ENCODE data around the gene IQSEC3. TPM values are rescaled to one million over a fixed set of nuclear protein-coding genes. Genes with fewer than 3 reads are reported as not detected.

The IQSEC3 gene
- total RNA-seq, 1 experiment from 2014 or later = 0.55 TPM

DNA sequence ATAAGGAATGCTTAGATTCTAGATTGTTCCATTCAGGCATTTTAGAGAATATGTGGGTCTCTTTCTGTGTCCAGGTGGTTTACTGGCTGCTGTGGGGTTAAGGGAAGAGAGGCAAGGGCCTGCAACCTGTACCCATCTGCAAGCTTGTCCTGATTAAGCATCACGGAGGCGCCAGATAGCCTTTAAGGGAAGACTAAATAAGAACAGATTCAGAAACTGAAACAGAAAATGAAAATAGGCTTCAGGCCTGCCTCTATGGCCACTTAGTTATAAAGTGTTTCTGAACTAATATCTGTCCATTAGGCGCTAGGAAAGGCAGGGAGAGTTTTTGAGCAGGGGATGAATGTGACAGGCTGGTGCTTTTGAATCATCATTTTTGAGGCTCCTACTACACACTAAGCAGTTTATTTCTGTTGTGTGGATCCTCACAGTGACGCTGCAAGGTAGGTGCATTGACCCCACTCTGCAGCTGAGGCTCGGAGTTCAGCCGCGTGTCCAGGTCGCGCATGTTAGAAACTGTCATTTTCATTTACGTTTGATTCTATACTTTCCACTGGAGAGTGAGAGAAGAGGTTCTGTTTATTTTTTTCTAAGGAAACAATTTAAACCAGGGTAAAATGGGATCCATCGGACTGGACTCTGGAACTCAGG lies 100.0 kb downstream of the IQSEC3 start:
- Histone ChIP-seq H4K8ac (replicated peaks; ENCODE audit: insufficient read length, low read depth, low read length) (no peak overlapping the region), H2AFZ (ENCODE audit: low read length) (no peak overlapping the region), H3K79me2 (ENCODE audit: insufficient read depth, low read length) (no peaks in the 10 kb centered on the region), H3K9me3 (ENCODE audit: control insufficient read depth, low read depth, low read length) (no peaks in the 10 kb centered on the region), H3K4me2 (ENCODE audit: insufficient read depth, insufficient read length, low read length) (no peak overlapping the region), H3K79me1 (ENCODE audit: insufficient read depth, low read depth, low read length, poor library complexity, severe bottlenecking) (no peaks in the 10 kb centered on the region), H3T11ph (ENCODE audit: low read length) (no peak overlapping the region), H3K23me2 (ENCODE audit: insufficient read length, low read depth, low read length, poor library complexity, severe bottlenecking) (no peaks in the 10 kb centered on the region), H4K20me1 (ENCODE audit: control insufficient read depth, insufficient read depth, insufficient read length) (no peaks in the 10 kb centered on the region), H3K4ac (ENCODE audit: low read depth, low read length) (no peak overlapping the region), H2BK120ac (ENCODE audit: low read depth, low read length, poor library complexity, severe bottlenecking) (no peak overlapping the region), H3K9ac (ENCODE audit: extremely low read depth, insufficient read length, low read length) (no peak overlapping the region), H3K23ac (ENCODE audit: insufficient read length, low read depth, low read length) (no peak overlapping the region), H3K56ac (ENCODE audit: insufficient read length, low read depth, low read length) (no peak overlapping the region), H2BK5ac (ENCODE audit: insufficient read length, low read length) (no peak overlapping the region), H2BK12ac (ENCODE audit: insufficient read length, low read depth, low read length) (no peak overlapping the region), H2AK5ac (ENCODE audit: insufficient read length, low read length) (no peak overlapping the region), H3K18ac (ENCODE audit: insufficient read length, low read depth, low read length) (no peak overlapping the region), H4K91ac (ENCODE audit: insufficient read length, low read depth, low read length) (no peak overlapping the region), H4K5ac (ENCODE audit: insufficient read length, low read depth, low read length) (no peak overlapping the region), H2BK15ac (ENCODE audit: low read depth, low read length) (no peak overlapping the region), H3K14ac (ENCODE audit: insufficient read depth, low read length) (no peak overlapping the region), H3K27ac (ENCODE audit: insufficient read length, low read depth, low read length) (no peak overlapping the region), H2BK20ac (ENCODE audit: low read depth, low read length, poor library complexity, severe bottlenecking) (no peak overlapping the region), H3K4me1 (ENCODE audit: insufficient read depth, low read length) (peaks cover 6% of the 10 kb centered on the region; the same call in 1 of the 2 replicates), H3K27me3 (ENCODE audit: insufficient read depth, low read length) (no peaks in the 10 kb centered on the region)
- Mint-ChIP-seq H3K27me3 (ENCODE audit: low read depth) (peaks cover 29% of the 10 kb centered on the region), H3K4me3 (no peak overlapping the region), H3K36me3 (ENCODE audit: insufficient read depth in 1 of 3, low read depth in 3 of 3) (peaks cover 0 to 2% (median 0%) of the 10 kb centered on the region in 3 experiments; a peak in 2 of 7 replicates), H3K27ac (no peak overlapping the region; a peak in 1 of 7 replicates), H3K4me1 (peaks cover 51 to 65% of the 10 kb centered on the region in 2 experiments), H3K9me3 (no peaks in the 10 kb centered on the region)
- no peak for DNase-seq
- WGBS (ENCODE audit: extremely low coverage, insufficient read length, low lambda C conversion rate) = no CpG with 5 or more reads among the region's 11 CpGs
- TF ChIP-seq, protein P1, sequence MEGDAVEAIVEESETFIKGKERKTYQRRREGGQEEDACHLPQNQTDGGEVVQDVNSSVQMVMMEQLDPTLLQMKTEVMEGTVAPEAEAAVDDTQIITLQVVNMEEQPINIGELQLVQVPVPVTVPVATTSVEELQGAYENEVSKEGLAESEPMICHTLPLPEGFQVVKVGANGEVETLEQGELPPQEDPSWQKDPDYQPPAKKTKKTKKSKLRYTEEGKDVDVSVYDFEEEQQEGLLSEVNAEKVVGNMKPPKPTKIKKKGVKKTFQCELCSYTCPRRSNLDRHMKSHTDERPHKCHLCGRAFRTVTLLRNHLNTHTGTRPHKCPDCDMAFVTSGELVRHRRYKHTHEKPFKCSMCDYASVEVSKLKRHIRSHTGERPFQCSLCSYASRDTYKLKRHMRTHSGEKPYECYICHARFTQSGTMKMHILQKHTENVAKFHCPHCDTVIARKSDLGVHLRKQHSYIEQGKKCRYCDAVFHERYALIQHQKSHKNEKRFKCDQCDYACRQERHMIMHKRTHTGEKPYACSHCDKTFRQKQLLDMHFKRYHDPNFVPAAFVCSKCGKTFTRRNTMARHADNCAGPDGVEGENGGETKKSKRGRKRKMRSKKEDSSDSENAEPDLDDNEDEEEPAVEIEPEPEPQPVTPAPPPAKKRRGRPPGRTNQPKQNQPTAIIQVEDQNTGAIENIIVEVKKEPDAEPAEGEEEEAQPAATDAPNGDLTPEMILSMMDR (conservative IDR thresholded peaks at IDR 0.05) = no peak

Data from H9 (cell line).